ENCODE measurements around the gene LRRC4C. TPM values are rescaled to one million over a fixed set of nuclear protein-coding genes. Genes with fewer than 3 reads are reported as not detected.

The LRRC4C gene
- total and polyA plus RNA-seq, 12 donors, result 0.15 to 0.93 (median 0.40) TPM

GRCh38 chr11:40139536-40139935, 1319.9 kb downstream of the LRRC4C start:
- Histone ChIP-seq H3K27me3 (no peaks in the 10 kb centered on the region), H3K4me3 (no peak overlapping the region), H3K9me3 (no peaks in the 10 kb centered on the region), H3K27ac (no peak overlapping the region), H3K4me1 (no peaks in the 10 kb centered on the region), H3K36me3 (no peaks in the 10 kb centered on the region)
- 71 to 72% methylated on average over 2 of the region's 2 CpGs for WGBS, 2 donors
- ATAC-seq (no peak), DNase-seq (no peak)
- no peak for TF ChIP-seq CTCF (IDR thresholded peaks at IDR 0.05)
- intact Hi-C loops (cut with DNase I), result no loop called here

- TF ChIP-seq CTCF (IDR thresholded peaks at IDR 0.05), result no peak
- no peaks in the 10 kb centered on the region for H3K9me3 ChIP-seq
- 65 to 76% methylated on average over 3 of the region's 3 CpGs for WGBS, 2 donors
- no peaks in the 10 kb centered on the region for H3K27me3 ChIP-seq
- H3K36me3 ChIP-seq, result no peaks in the 10 kb centered on the region
- no peak for ATAC-seq
- peak overlapping the region in 1 of 10 donors; percentile 22 for H3K27ac ChIP-seq
- DNase-seq, result no peak
- intact Hi-C loops (cut with DNase I), result no loop called here
- no peaks in the 10 kb centered on the region for H3K4me1 ChIP-seq
- H3K4me3 ChIP-seq, result no peak overlapping the region
These were observed 1320.4 kb downstream of the LRRC4C start for GRCh38 chr11:40139066-40139465.

GRCh38 chr11:40134820-40135570, 1324.5 kb downstream of the LRRC4C start:
- H3K36me3 ChIP-seq, result no peaks in the 10 kb centered on the region
- H3K4me1 ChIP-seq, result no peaks in the 10 kb centered on the region
- WGBS, 2 donors, result 13 to 15% methylated on average over 1 of the region's 1 CpG
- intact Hi-C loops (cut with DNase I), result no loop called here
- peaks cover 0 to 4% (median 0%) of the 10 kb centered on the region in 7 donors for H3K27me3 ChIP-seq
- no peak overlapping the region for H3K4me3 ChIP-seq
- H3K9me3 ChIP-seq, result no peaks in the 10 kb centered on the region
- no peak for DNase-seq
- no peak for TF ChIP-seq CTCF (IDR thresholded peaks at IDR 0.05)
- no peak overlapping the region for H3K27ac ChIP-seq
- ATAC-seq, result no peak

GRCh38 chr11:40133498-40133897, 1326.0 kb downstream of the LRRC4C start:
- ATAC-seq (no peak), DNase-seq (no peak)
- no peak overlapping the region for H3K27ac ChIP-seq
- no peaks in the 10 kb centered on the region for H3K4me1 ChIP-seq
- WGBS, 2 donors, result 91 to 94% methylated on average over 3 of the region's 3 CpGs
- no peak for TF ChIP-seq CTCF (IDR thresholded peaks at IDR 0.05)
- peaks cover 0 to 4% (median 0%) of the 10 kb centered on the region in 7 donors for H3K27me3 ChIP-seq
- intact Hi-C loops (cut with DNase I), result no loop called here
- H3K36me3 ChIP-seq, result no peaks in the 10 kb centered on the region
- H3K4me3 ChIP-seq, result no peak overlapping the region
- H3K9me3 ChIP-seq, result no peaks in the 10 kb centered on the region
